Retinal pigment epithelial cell (primary cell): ENCODE measurements around the gene TCF3.

Source experiments
- DNase-seq: peaks from one replicate; pipeline ENCODE4 v3.0.0-alpha.2; 2010; ENCODE audit warnings: low read depth
- H3K4me3 ChIP-seq: 2 replicates; pipeline ENCODE4 v1.5.1; 2011; ENCODE audit warnings: mild to moderate bottlenecking, low read length, control low read depth, moderate library complexity
- TF ChIP-seq, protein P1 (sequence below): conservative IDR thresholded peaks from 2 replicates; pipeline ENCODE4 v1.5.1; 2011; ENCODE audit warnings: low read depth, low read length, control low read depth, inconsistent platforms

TCF3 gene

DNA sequence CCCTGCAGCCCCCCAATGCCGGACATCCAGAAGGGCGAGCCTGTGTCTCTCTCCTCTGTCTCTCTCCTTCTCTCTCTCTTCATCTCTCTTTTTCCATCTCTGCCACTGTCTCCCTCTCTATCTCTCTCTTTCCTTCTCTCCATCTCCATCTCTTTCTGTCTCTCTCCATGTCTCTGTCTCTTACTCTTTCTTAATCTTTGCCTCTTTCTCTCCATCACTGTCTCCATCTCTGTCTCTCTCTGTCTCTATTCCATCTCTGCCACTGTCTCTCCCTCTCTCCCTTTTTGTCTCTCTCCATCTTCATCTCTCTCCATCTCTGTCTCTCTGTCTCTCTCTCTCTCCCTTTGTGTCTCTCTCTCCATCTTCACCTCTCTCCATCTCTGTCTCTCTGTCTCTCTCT lies 25.7 kb upstream of the TCF3 start:
- DNase-seq: no peak
- TF ChIP-seq, protein P1, sequence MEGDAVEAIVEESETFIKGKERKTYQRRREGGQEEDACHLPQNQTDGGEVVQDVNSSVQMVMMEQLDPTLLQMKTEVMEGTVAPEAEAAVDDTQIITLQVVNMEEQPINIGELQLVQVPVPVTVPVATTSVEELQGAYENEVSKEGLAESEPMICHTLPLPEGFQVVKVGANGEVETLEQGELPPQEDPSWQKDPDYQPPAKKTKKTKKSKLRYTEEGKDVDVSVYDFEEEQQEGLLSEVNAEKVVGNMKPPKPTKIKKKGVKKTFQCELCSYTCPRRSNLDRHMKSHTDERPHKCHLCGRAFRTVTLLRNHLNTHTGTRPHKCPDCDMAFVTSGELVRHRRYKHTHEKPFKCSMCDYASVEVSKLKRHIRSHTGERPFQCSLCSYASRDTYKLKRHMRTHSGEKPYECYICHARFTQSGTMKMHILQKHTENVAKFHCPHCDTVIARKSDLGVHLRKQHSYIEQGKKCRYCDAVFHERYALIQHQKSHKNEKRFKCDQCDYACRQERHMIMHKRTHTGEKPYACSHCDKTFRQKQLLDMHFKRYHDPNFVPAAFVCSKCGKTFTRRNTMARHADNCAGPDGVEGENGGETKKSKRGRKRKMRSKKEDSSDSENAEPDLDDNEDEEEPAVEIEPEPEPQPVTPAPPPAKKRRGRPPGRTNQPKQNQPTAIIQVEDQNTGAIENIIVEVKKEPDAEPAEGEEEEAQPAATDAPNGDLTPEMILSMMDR: no peak
- no peak overlapping the region for H3K4me3 ChIP-seq

GRCh38 chr19:1676351-1677266 lies 24.2 kb upstream of the TCF3 start:
- TF ChIP-seq, protein P1: no peak
- no peak for DNase-seq
- H3K4me3 ChIP-seq: no peak overlapping the region

GRCh38 chr19:1675633-1676350 lies 23.4 kb upstream of the TCF3 start:
- TF ChIP-seq, protein P1: no peak

DNA sequence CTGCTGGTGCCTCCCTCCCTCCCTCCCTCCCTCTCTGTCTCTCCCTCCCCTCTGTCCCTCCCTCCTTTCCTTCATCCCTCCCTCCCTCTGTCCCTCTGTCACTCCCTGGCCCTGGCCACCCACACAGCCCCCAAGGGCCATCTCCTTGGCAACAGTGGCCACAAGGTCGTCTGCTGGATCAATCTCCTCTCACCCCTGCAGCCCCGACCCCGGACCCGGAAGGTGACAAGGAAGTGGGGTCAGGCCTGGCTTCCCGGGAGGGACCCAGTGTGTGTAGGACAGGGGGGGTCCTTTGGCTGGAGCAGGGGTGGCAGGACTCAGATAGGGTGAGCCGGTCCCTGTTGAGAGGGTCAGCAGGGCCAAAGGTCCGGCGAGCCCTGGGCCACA lies 21.9 kb upstream of the TCF3 start:
- H3K4me3 ChIP-seq: no peak overlapping the region
- TF ChIP-seq, protein P1: no peak
- DNase-seq: no peak

More at GRCh38 chr19:1675633-1676350, 23.4 kb upstream of the TCF3 start:
- no peak for DNase-seq
- no peak overlapping the region for H3K4me3 ChIP-seq

- DNase-seq: no peak
- no peak overlapping the region for H3K4me3 ChIP-seq
- TF ChIP-seq, protein P1: no peak
Observed at GRCh38 chr19:1673645-1674292, 21.4 kb upstream of the TCF3 start.

DNA sequence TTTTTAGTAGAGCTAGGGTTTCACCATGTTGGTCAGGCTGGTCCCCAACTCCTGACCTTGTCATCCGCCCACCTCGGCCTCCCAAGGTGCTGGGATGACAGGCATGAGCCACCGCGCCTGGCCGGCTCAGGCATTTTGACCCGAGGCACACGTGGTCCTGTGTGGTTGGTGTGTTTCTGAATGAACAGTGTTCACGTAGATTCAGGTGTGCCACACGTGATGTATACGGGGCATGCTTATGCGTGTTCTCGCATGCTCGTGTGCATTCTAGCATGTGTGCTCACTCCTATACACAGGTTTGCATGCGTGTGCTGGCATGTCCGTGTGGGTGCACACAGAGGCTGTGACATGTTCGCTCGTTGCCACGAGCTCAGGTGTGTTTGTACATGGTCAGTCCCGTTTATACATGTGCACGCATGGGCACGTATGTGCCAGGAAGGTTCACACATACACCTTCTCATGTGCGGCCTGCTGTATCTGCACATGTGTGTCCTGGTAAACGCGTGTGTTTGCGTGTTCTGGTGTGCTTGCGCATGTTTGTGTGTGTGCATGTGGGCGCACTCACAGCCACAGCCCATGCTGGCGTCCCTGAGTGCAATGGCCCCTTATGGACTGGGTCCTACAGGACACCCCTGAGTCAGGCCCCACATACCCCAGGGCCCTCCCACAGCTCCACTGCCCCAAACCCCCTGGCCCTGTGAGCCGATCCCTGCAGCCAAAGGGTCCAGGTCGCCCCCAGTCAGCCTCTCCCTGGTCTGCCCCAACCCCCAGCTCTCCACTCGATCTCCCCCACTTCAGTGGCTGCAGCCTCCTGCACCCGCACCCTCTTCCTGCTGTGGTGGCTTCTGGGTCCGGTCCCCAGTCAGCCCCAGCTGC lies 20.6 kb upstream of the TCF3 start:
- TF ChIP-seq, protein P1: no peak
- no peak for DNase-seq
- H3K4me3 ChIP-seq: no peak overlapping the region
